K562 (cell line): ENCODE results near the gene NEDD4. TPM values are rescaled to one million over a fixed set of nuclear protein-coding genes. Genes with fewer than 3 reads are reported as not detected.

Experiments
- BACH1 ChIP-seq: fragments of 200-800 bp; sonication (Bioruptor generic); IDR thresholded peaks from 2 replicates; pipeline ENCODE4 v1.6.1; 2016; ENCODE audit warnings: missing genetic modification characterization, missing compliant biosample characterization
- BHLHE40 ChIP-seq: IDR thresholded peaks from 2 replicates; pipeline ENCODE4 v1.6.1; 2011; ENCODE audit warnings: low read length, improper control_type of control experiment
- BRCA1 ChIP-seq, 2 experiments: fragments of 450-650 bp in 1 of 2; sonication (generic) in 1 of 2; formaldehyde crosslinking in 1 of 2; IDR thresholded peaks; 2 replicates each; pipeline versions ENCODE4 v1.5.0 to v1.6.1; 2017 to 2020; ENCODE audit warnings: mild to moderate bottlenecking in 1 of 2, missing genetic modification reagents in 1 of 2
- CHD7 ChIP-seq: fragments of 200-600 bp; sonication (generic); IDR thresholded peaks from one replicate; pipeline ENCODE4 v1.6.1; 2012; ENCODE audit warnings: mild to moderate bottlenecking, low read depth, low read length, inconsistent platforms
- ESRRA ChIP-seq: fragments of 450-650 bp; IDR thresholded peaks from 2 replicates; pipeline ENCODE4 v1.6.1; 2014; ENCODE audit warnings: low read depth, mild to moderate bottlenecking, moderate library complexity, borderline replicate concordance
- GTF3C2 ChIP-seq: IDR thresholded peaks from 3 replicates; pipeline ENCODE4 v1.6.1; 2011; ENCODE audit warnings: borderline replicate concordance, mild to moderate bottlenecking, moderate library complexity; ENCODE audit not compliant: insufficient read length; ENCODE audit errors: extremely low read depth
- L3MBTL2 ChIP-seq: fragments of 450-650 bp; IDR thresholded peaks from 2 replicates; pipeline ENCODE4 v1.6.1; 2016; ENCODE audit warnings: mild to moderate bottlenecking, moderate library complexity
- MCM3 ChIP-seq: fragments of 450-650 bp; IDR thresholded peaks from 2 replicates; pipeline ENCODE4 v1.6.1; 2016
- MYC ChIP-seq, 2 experiments: fragments of 250-450 bp in 1 of 2; sonication (Bioruptor Pico) in 1 of 2; IDR thresholded peaks; 2 replicates each; pipeline versions ENCODE4 v1.5.1 to v1.6.1; 2012 to 2021; ENCODE audit warnings: low read depth in 2 of 2, borderline replicate concordance in 1 of 2, improper control_type of control experiment in 1 of 2, low read length in 1 of 2, mild to moderate bottlenecking in 1 of 2, moderate library complexity in 1 of 2
- SLC30A9 ChIP-seq: fragments of 250-450 bp; sonication (Bioruptor Pico); IDR thresholded peaks from 2 replicates; pipeline ENCODE4 v1.8.0; 2022; ENCODE audit warnings: mild to moderate bottlenecking, moderate library complexity
- SNRNP70 ChIP-seq: fragments of 200-400 bp; formaldehyde crosslinking; optimal IDR thresholded peaks from 2 replicates; pipeline ENCODE3; 2017; ENCODE audit warnings: low read depth, low read length
- STAT5A ChIP-seq: IDR thresholded peaks from 2 replicates; pipeline ENCODE4 v1.6.1; 2012; ENCODE audit warnings: low read length, inconsistent platforms, borderline replicate concordance
- TAF7 ChIP-seq: fragments of 450-650 bp; IDR thresholded peaks from 2 replicates; pipeline ENCODE4 v1.6.1; 2016; ENCODE audit warnings: missing genetic modification characterization, missing compliant biosample characterization
- polyA plus RNA-seq, 8 experiments: library from polyadenylated mRNA; depleted of rRNA in 4 of 8; stranded (reverse) in 5 of 8; unstranded in 3 of 8; fragments of >200 nt; fragmentation: Nextera tagmentation in 2 of 8; fragmentation: Illumina TruSeq in 1 of 8; extraction: Ambion mirVana in 2 of 8; extraction: Trizol in 1 of 8; gene quantifications; 2 replicates each; pipeline versions ENCODE4 v1.2.1 to v1.2.3, GENCODE V29; 2011 to 2014; ENCODE audit warnings: inconsistent platforms in 1 of 8, missing spikeins in 1 of 8
- total RNA-seq, 7 experiments: library from RNA; depleted of rRNA in 6 of 7; stranded (reverse); fragments of >200 nt in 6 of 7; fragmentation: Illumina TruSeq in 2 of 7; extraction: Trizol in 2 of 7; gene quantifications; 2 replicates each; pipeline versions ENCODE4 v1.2.1 to v1.2.3, GENCODE V29; 2011 to 2021; ENCODE audit warnings: low replicate concordance in 1 of 7

Gene NEDD4
- total and polyA plus RNA-seq, 9 of the 15 experiments (the other 6 are each of a cell fraction or from before 2014, with no cell fraction given), result 7.2 to 23.7 (median 17.3) TPM

GRCh38 chr15:56038015-56038414 lies 44.6 kb upstream of the NEDD4 start (continued):
- TF ChIP-seq GTF3C2 (no peak), MCM3 (no peak), TAF7 (tag) (no peak), ESRRA (no peak), STAT5A (no peak), BRCA1 (IDR thresholded peaks at IDR 0.05) (no peak), BRCA1 (CRISPR knock-in tag; IDR thresholded peaks at IDR 0.05) (no peak), BACH1 (peak; percentile 31; the same call in 1 of the 2 replicates), CHD7 (no peak), SNRNP70 (no peak), SLC30A9 (CRISPR knock-in tag) (no peak), MYC (IDR thresholded peaks at IDR 0.05; ENCODE audit: low read depth, low read length) (peak; percentile 55), MYC (CRISPR knock-in tag; IDR thresholded peaks at IDR 0.05; ENCODE audit: borderline replicate concordance, low read depth) (no peak), L3MBTL2 (peak; percentile 90), BHLHE40 (peak; percentile 25; the same call in 1 of the 2 replicates)
